Measurements from ENCODE around the gene ERH. TPM values are rescaled to one million over a fixed set of nuclear protein-coding genes. Genes with fewer than 3 reads are reported as not detected.

ERH gene
- polyA plus RNA-seq, 1 experiment: 164 TPM

GRCh38 chr14:69360438-69361108, 37.5 kb downstream of the ERH start:
- no peak for DNase-seq (ENCODE audit: low read depth, low spot score)
- ChIA-PET CTCF (interaction anchor here (1.0 kb wide), 1 partner anchor 119 kb away, joined by 4 read pairs; no protein-coding TSS in a partner anchor), POLR2A (interaction anchor here (0.7 kb wide), 1 partner anchor 16 kb away, joined by 3 read pairs; no protein-coding TSS in a partner anchor)
- Histone ChIP-seq H3K27me3 (ENCODE audit: control insufficient read depth, insufficient read depth, low read length) (peaks cover 3% of the 10 kb centered on the region), H3K9me3 (ENCODE audit: control insufficient read depth, insufficient read depth, low read length) (no peaks in the 10 kb centered on the region; the same call in 1 of the 2 replicates), H3K4me3 (ENCODE audit: low read depth, low read length) (no peak overlapping the region), H3K27ac (ENCODE audit: low read depth, low read length) (no peak overlapping the region)
- TF ChIP-seq CTCF (IDR thresholded peaks at IDR 0.05; ENCODE audit: low read depth, low read length): no peak

- TF ChIP-seq CTCF (IDR thresholded peaks at IDR 0.05; ENCODE audit: low read depth, low read length): no peak
- Histone ChIP-seq H3K27ac (ENCODE audit: low read depth, low read length) (no peak overlapping the region), H3K9me3 (ENCODE audit: control insufficient read depth, insufficient read depth, low read length) (no peaks in the 10 kb centered on the region; the same call in 1 of the 2 replicates), H3K27me3 (ENCODE audit: control insufficient read depth, insufficient read depth, low read length) (peaks cover 4% of the 10 kb centered on the region), H3K4me3 (ENCODE audit: low read depth, low read length) (no peak overlapping the region)
- no peak for DNase-seq (ENCODE audit: low read depth, low spot score)
- ChIA-PET CTCF (no interaction called here), POLR2A (no interaction called here)
Measured at GRCh38 chr14:69358966-69359365, 39.1 kb downstream of the ERH start.

- Histone ChIP-seq H3K27me3 (ENCODE audit: control insufficient read depth, insufficient read depth, low read length) (peaks cover 6% of the 10 kb centered on the region), H3K4me3 (ENCODE audit: low read depth, low read length) (no peak overlapping the region), H3K9me3 (ENCODE audit: control insufficient read depth, insufficient read depth, low read length) (no peaks in the 10 kb centered on the region; the same call in 1 of the 2 replicates), H3K27ac (ENCODE audit: low read depth, low read length) (no peak overlapping the region)
- DNase-seq (ENCODE audit: low read depth, low spot score): no peak
- TF ChIP-seq CTCF (IDR thresholded peaks at IDR 0.05; ENCODE audit: low read depth, low read length): no peak
- CTCF ChIA-PET: interaction anchor here (0.6 kb wide), 2 partner anchors 100 to 116 kb away, joined by 3 read pairs; no protein-coding TSS in a partner anchor
- POLR2A ChIA-PET: no interaction called here
Measured at GRCh38 chr14:69358233-69358963, 39.7 kb downstream of the ERH start.

- H3K27ac ChIP-seq (ENCODE audit: low read depth, low read length): no peak overlapping the region
- ChIA-PET POLR2A (no interaction called here), CTCF (interaction anchor here (0.6 to 0.9 kb wide), 3 partner anchors 101 to 116 kb away, joined by 3 read pairs; no protein-coding TSS in a partner anchor)
- no peak for DNase-seq (ENCODE audit: low read depth, low spot score)
- H3K9me3 ChIP-seq (ENCODE audit: control insufficient read depth, insufficient read depth, low read length): no peaks in the 10 kb centered on the region; the same call in 1 of the 2 replicates
- H3K4me3 ChIP-seq (ENCODE audit: low read depth, low read length): no peak overlapping the region
- TF ChIP-seq CTCF (IDR thresholded peaks at IDR 0.05; ENCODE audit: low read depth, low read length): no peak
- peaks cover 6% of the 10 kb centered on the region for H3K27me3 ChIP-seq (ENCODE audit: control insufficient read depth, insufficient read depth, low read length)
Measured at GRCh38 chr14:69357544-69358200, 40.4 kb downstream of the ERH start.

Data from AG04450 (cell line).